ENCODE measurements around the gene BCAS3.

GRCh38 chr17:61201211-61201610 lies 523.6 kb downstream of the BCAS3 start:
- TF ChIP-seq CTCF (IDR thresholded peaks at IDR 0.05; ENCODE audit: insufficient read depth, low read depth, low read length) (no peak), EZH2 (IDR thresholded peaks at IDR 0.05; ENCODE audit: insufficient read depth, low read length) (no peak)
